PFSK-1 (cell line): ENCODE measurements around the gene LPCAT4.

Experiments
- FOXP2 ChIP-seq: optimal IDR thresholded peaks from 2 replicates; pipeline ENCODE3; 2011; ENCODE audit warnings: borderline replicate concordance, control low read depth, inconsistent platforms; ENCODE audit not compliant: insufficient read depth; ENCODE audit errors: extremely low read length, extremely low read depth
- POLR2AphosphoS5 ChIP-seq: IDR thresholded peaks from 2 replicates; pipeline ENCODE4 v1.6.1; 2012; ENCODE audit warnings: low read depth, mild to moderate bottlenecking, control low read depth, low read length, moderate library complexity
- REST ChIP-seq, 2 experiments: IDR thresholded peaks; 2 replicates each; pipeline versions ENCODE4 v1.6.1 to v1.8.0; 2011 to 2012; ENCODE audit warnings: low read depth in 2 of 2, low read length in 2 of 2, control low read depth in 1 of 2, inconsistent platforms in 1 of 2, mild to moderate bottlenecking in 1 of 2, moderate library complexity in 1 of 2; ENCODE audit not compliant: insufficient read depth in 1 of 2
- SIN3A ChIP-seq: IDR thresholded peaks from 2 replicates; pipeline ENCODE4 v1.6.1; 2012; ENCODE audit warnings: mild to moderate bottlenecking, low read length, moderate library complexity, borderline replicate concordance; ENCODE audit not compliant: insufficient read depth
- TAF1 ChIP-seq: IDR thresholded peaks from 2 replicates; pipeline ENCODE4 v1.6.1; 2012; ENCODE audit warnings: low read length, control low read depth, borderline replicate concordance; ENCODE audit not compliant: insufficient read depth

GRCh38 chr15:34367101-34368081, at the start of gene LPCAT4:
- TF ChIP-seq REST (IDR thresholded peaks at IDR 0.05; ENCODE audit: insufficient read depth in 1 of 2, low read depth in 2 of 2, low read length in 2 of 2) (no peak), POLR2AphosphoS5 (peak; percentile 74), TAF1 (peak; percentile 37; the same call in 1 of the 2 replicates), SIN3A (no peak), FOXP2 (peak; percentile 78)
